HG03095 (cell line): ENCODE measurements around the gene LAMA3.

ENCODE experiments used
- ATAC-seq: cut with Tn5 transposase; IDR thresholded peaks from one replicate; pipeline ENCODE4 v1.9.1; 2021; ENCODE audit warnings: moderate library complexity; ENCODE audit not compliant: unreplicated experiment

The LAMA3 gene

GRCh38 chr18:23990474-23991410 is 301.5 kb downstream of the LAMA3 start:
- ATAC-seq: no peak

GRCh38 chr18:23992089-23992940 is 303.1 kb downstream of the LAMA3 start:
- no peak for ATAC-seq

DNA sequence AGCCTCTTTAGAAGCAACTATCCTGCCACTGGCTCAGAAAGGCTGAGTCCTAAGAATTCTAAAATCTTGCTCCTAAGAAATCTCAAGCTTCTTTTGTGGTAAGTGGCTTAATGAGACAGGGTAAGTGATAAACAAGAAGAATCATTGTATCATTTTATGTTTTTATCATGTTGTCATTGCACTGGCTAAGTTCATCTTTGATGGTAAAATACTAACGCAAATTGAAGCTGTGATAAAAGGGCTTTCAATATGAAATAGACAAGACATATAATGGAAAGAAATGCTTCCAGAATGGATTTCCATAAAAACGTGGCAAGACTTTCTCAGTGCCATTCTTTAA is 303.7 kb downstream of the LAMA3 start:
- ATAC-seq: no peak

DNA sequence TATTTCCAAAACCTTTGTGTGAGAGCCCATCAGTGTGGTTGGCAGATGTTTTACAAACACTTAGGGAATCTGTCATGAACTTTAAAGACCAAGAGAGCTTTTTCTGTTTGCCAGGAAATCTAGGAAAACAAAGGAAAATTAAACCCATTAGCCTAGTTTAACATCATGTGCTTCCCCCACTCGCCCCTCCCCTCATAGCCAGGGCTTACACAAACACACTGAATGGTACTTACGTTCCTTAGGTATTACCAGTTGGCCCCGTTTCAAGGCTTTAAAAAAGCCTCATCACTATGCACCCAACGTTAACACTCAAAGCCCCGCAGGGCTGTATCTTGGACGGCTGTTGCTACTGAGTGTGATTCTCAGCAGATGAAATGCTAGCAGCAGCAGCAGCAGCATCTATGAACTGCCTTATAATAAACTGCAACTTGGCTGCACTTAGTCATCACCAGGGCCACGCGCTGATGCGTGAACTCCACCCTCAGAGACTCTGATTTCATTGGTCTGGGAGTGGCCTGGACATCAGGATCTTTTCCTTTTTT is 305.2 kb downstream of the LAMA3 start:
- ATAC-seq: no peak

- ATAC-seq: no peak
Measured at GRCh38 chr18:23995180-23995579, 305.9 kb downstream of the LAMA3 start.

GRCh38 chr18:23998018-23998417 is 308.8 kb downstream of the LAMA3 start:
- ATAC-seq: no peak

DNA sequence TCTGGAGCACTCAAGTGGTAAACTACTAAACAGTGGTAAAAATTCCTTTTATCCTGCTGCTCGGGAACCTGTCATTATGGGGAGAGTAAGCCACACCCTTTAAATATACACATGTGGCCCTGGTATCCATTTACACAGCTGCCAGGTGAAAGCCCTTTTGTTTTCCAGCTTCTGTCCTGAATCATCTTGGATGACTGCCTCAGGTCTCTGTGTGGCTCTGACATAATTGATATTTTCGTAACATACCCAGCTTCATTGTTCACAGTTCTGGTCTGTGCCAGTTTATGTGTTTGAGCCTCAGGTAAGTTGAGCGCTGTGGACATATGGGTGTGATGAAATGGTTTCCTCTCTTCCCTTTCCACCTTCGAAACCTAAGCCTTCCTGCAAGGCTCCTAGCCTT is 309.6 kb downstream of the LAMA3 start:
- no peak for ATAC-seq

- ATAC-seq: no peak
Measured at GRCh38 chr18:24000613-24001490, 311.6 kb downstream of the LAMA3 start.

GRCh38 chr18:24002479-24002878 is 313.2 kb downstream of the LAMA3 start:
- no peak for ATAC-seq

- no peak for ATAC-seq
Measured at GRCh38 chr18:24003288-24003687, 314.0 kb downstream of the LAMA3 start.

DNA sequence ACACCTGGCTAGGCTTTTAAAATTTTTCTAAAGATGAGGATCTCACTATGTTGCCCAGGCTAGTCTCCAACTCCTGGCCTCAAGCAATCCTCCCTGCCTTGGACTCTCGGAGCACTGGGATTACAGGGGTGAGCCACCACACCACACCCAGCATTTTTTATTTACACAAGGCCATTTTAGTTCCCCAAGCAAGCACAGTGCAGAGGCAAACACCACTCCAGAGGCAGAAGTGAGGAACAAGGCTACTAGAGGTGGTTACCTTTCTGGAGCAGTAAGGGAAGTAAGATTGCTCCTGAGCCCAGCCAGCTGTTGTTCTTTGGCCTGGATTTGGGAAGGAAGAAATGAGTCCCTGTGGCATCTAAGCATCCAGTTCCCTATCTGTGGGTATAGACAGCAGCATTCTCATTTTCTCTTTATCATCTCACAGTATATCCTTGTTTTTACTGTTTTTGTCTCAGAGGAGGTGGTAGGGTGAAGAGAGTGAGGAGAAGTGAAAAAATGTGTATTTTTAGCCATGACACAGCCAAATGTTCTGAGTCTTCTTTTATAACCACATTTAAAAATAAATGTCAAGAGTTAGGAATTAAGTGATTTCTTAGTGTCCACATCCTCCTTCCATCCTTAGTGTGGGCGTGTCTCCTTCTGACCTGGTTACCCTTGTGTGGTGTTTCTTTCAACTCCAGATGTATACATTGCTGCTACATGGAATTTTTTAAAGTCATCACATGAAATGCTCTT is 314.8 kb downstream of the LAMA3 start:
- ATAC-seq: no peak
